ENCODE results near the gene APOA5.

Gene APOA5

GRCh38 chr11:116827461-116827860, 35.8 kb upstream of the APOA5 start:
- no peaks in the 10 kb centered on the region for H3K27me3 ChIP-seq
- no peak for TF ChIP-seq CTCF (IDR thresholded peaks at IDR 0.05; ENCODE audit: low read depth, low read length)
- no peaks in the 10 kb centered on the region for H3K36me3 ChIP-seq
- no peaks in the 10 kb centered on the region for H3K9me3 ChIP-seq
- H3K4me3 ChIP-seq (ENCODE audit: low read depth, low read length): no peak overlapping the region
- DNase-seq: no peak
- H3K4me1 ChIP-seq: peaks cover 11% of the 10 kb centered on the region

- Histone ChIP-seq H3K4me1 (peaks cover 11% of the 10 kb centered on the region), H3K9me3 (no peaks in the 10 kb centered on the region), H3K27me3 (no peaks in the 10 kb centered on the region), H3K4me3 (ENCODE audit: low read depth, low read length) (no peak overlapping the region), H3K36me3 (no peaks in the 10 kb centered on the region)
- TF ChIP-seq CTCF (IDR thresholded peaks at IDR 0.05; ENCODE audit: low read depth, low read length): no peak
- DNase-seq: no peak
Measured at GRCh38 chr11:116826751-116827431, 35.2 kb upstream of the APOA5 start.

- H3K4me1 ChIP-seq: peaks cover 11% of the 10 kb centered on the region
- DNase-seq: no peak
- no peak overlapping the region for H3K4me3 ChIP-seq (ENCODE audit: low read depth, low read length)
- no peaks in the 10 kb centered on the region for H3K9me3 ChIP-seq
- H3K27me3 ChIP-seq: no peaks in the 10 kb centered on the region
- TF ChIP-seq CTCF (IDR thresholded peaks at IDR 0.05; ENCODE audit: low read depth, low read length): no peak
- H3K36me3 ChIP-seq: no peaks in the 10 kb centered on the region
Measured at GRCh38 chr11:116825854-116826750, 34.4 kb upstream of the APOA5 start.

- Histone ChIP-seq H3K36me3 (no peaks in the 10 kb centered on the region), H3K27me3 (no peaks in the 10 kb centered on the region), H3K4me3 (ENCODE audit: low read depth, low read length) (no peak overlapping the region), H3K9me3 (no peaks in the 10 kb centered on the region), H3K4me1 (peaks cover 11% of the 10 kb centered on the region)
- DNase-seq: no peak
- TF ChIP-seq CTCF (IDR thresholded peaks at IDR 0.05; ENCODE audit: low read depth, low read length): no peak
Measured at GRCh38 chr11:116825434-116825833, 33.8 kb upstream of the APOA5 start.

GRCh38 chr11:116823031-116823843, 31.6 kb upstream of the APOA5 start, which contains the start of gene APOA4:
Gene APOA4 (minus strand): TSS chr11:116823304. CDS start chr11:116823191, 113 bp downstream.
- no peak for TF ChIP-seq CTCF (IDR thresholded peaks at IDR 0.05; ENCODE audit: low read depth, low read length)
- no peaks in the 10 kb centered on the region for H3K36me3 ChIP-seq
- no peaks in the 10 kb centered on the region for H3K27me3 ChIP-seq
- no peaks in the 10 kb centered on the region for H3K9me3 ChIP-seq
- DNase-seq: no peak
- H3K4me3 ChIP-seq (ENCODE audit: low read depth, low read length): no peak within 1 kb of the TSS
- no peaks in the 10 kb centered on the region; the same call in 1 of the 2 replicates for H3K4me1 ChIP-seq
